Endothelial cell (in vitro differentiated cells): ENCODE measurements around the gene WDR54. TPM values are rescaled to one million over a fixed set of nuclear protein-coding genes. Genes with fewer than 3 reads are reported as not detected.

Experiments used
- DNase-seq: peaks from one replicate; pipeline ENCODE4 v3.0.0; 2021; ENCODE audit warnings: low spot score
- H3K27ac Mint-ChIP-seq: one replicate; pipeline ENCODE4 v1.8.0; 2021; ENCODE audit warnings: mixed read lengths, inconsistent platforms; ENCODE audit not compliant: unreplicated experiment
- H3K27me3 Mint-ChIP-seq: one replicate; pipeline ENCODE4 v1.8.0; 2021; ENCODE audit warnings: mild to moderate bottlenecking, moderate library complexity, mixed read lengths, inconsistent platforms; ENCODE audit not compliant: unreplicated experiment
- H3K36me3 Mint-ChIP-seq: one replicate; pipeline ENCODE4 v1.8.0; 2021; ENCODE audit warnings: mild to moderate bottlenecking, low read depth, mixed read lengths, inconsistent platforms; ENCODE audit not compliant: unreplicated experiment
- H3K4me1 Mint-ChIP-seq: one replicate; pipeline ENCODE4 v1.8.0; 2021; ENCODE audit warnings: mild to moderate bottlenecking, mixed read lengths, inconsistent platforms; ENCODE audit not compliant: unreplicated experiment
- H3K4me3 Mint-ChIP-seq: one replicate; pipeline ENCODE4 v1.8.0; 2021; ENCODE audit warnings: mild to moderate bottlenecking, mixed read lengths, inconsistent platforms; ENCODE audit not compliant: unreplicated experiment
- H3K9me3 Mint-ChIP-seq: one replicate; pipeline ENCODE4 v1.8.0; 2021; ENCODE audit warnings: mixed read lengths, inconsistent platforms; ENCODE audit not compliant: unreplicated experiment
- total RNA-seq: library from RNA; stranded (reverse); fragmentation: NEBNext Ultra II Directional; extraction: Animal tissue kit (Norgen Biotek cat#: 25700); gene quantifications from one replicate; pipeline ENCODE4 v1.2.1, GENCODE V29; 2021; ENCODE audit not compliant: unreplicated experiment
- TF ChIP-seq, protein P1 (sequence below): fragments of 200-600 bp; sonication (generic); IDR thresholded peaks from one replicate; pipeline ENCODE4 v1.5.0; 2021; ENCODE audit warnings: antibody characterized with exemption; ENCODE audit not compliant: unreplicated experiment

Gene WDR54
- total RNA-seq, 1 donor from 2014 or later, result 34.1 TPM

DNA sequence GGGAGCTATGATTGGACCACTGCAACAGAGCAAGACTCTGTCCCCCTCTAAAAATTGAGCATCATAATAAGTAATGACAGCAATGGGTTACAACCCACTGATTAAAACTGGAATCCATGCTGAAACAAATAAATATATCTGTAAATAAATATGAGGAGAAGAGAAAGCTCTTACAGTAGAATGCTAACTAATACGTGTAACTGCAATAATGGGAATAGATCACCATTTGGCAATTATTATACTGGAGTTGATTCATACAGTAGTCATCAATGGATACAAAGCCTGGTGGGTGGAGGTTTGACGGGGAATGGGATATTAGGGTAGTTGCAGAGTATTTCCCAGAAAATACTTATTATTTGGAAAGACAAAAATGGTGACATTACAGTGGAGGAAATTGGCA lies 27.2 kb downstream of the WDR54 start:
- Mint-ChIP-seq H3K4me3 (no peak overlapping the region), H3K36me3 (no peaks in the 10 kb centered on the region), H3K4me1 (peaks cover 20% of the 10 kb centered on the region), H3K9me3 (no peaks in the 10 kb centered on the region), H3K27ac (no peak overlapping the region), H3K27me3 (peaks cover 6% of the 10 kb centered on the region)
- TF ChIP-seq, protein P1, sequence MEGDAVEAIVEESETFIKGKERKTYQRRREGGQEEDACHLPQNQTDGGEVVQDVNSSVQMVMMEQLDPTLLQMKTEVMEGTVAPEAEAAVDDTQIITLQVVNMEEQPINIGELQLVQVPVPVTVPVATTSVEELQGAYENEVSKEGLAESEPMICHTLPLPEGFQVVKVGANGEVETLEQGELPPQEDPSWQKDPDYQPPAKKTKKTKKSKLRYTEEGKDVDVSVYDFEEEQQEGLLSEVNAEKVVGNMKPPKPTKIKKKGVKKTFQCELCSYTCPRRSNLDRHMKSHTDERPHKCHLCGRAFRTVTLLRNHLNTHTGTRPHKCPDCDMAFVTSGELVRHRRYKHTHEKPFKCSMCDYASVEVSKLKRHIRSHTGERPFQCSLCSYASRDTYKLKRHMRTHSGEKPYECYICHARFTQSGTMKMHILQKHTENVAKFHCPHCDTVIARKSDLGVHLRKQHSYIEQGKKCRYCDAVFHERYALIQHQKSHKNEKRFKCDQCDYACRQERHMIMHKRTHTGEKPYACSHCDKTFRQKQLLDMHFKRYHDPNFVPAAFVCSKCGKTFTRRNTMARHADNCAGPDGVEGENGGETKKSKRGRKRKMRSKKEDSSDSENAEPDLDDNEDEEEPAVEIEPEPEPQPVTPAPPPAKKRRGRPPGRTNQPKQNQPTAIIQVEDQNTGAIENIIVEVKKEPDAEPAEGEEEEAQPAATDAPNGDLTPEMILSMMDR, result no peak
- no peak for DNase-seq

DNA sequence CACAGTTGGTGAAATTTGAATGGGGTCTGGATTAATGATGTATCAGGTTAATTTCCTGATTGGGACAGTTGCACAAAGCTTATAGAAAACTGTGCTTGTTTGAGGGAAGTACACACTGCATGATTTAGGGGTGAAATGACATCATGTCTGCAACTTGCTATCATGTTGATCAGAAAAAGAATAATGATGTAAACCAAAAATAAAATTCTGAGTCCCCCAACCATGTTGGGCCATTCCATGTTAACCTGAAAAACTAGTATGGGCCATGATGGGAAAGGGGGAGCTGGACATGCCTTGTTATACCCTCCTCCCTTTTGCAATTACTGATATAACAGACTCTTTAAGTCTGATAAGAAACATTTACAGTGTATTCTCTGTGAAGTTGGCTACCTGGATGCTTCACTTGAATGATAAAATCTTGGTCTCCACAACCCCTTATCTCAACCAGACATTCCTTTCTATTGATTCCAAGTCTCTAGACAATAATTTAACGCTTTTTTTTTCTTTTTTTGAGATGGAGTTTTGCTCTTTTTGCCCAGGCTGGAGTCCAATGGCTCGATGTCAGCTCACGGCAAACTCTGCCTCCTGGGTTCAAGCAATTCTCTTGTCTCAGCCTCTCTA lies 29.1 kb downstream of the WDR54 start:
- no peak for DNase-seq
- H3K27me3 Mint-ChIP-seq, result peaks cover 2% of the 10 kb centered on the region
- H3K4me1 Mint-ChIP-seq, result peaks cover 15% of the 10 kb centered on the region
- H3K36me3 Mint-ChIP-seq, result peaks cover 5% of the 10 kb centered on the region
- H3K27ac Mint-ChIP-seq, result no peak overlapping the region
- H3K4me3 Mint-ChIP-seq, result no peak overlapping the region
- H3K9me3 Mint-ChIP-seq, result no peaks in the 10 kb centered on the region
- TF ChIP-seq, protein P1, result no peak

DNA sequence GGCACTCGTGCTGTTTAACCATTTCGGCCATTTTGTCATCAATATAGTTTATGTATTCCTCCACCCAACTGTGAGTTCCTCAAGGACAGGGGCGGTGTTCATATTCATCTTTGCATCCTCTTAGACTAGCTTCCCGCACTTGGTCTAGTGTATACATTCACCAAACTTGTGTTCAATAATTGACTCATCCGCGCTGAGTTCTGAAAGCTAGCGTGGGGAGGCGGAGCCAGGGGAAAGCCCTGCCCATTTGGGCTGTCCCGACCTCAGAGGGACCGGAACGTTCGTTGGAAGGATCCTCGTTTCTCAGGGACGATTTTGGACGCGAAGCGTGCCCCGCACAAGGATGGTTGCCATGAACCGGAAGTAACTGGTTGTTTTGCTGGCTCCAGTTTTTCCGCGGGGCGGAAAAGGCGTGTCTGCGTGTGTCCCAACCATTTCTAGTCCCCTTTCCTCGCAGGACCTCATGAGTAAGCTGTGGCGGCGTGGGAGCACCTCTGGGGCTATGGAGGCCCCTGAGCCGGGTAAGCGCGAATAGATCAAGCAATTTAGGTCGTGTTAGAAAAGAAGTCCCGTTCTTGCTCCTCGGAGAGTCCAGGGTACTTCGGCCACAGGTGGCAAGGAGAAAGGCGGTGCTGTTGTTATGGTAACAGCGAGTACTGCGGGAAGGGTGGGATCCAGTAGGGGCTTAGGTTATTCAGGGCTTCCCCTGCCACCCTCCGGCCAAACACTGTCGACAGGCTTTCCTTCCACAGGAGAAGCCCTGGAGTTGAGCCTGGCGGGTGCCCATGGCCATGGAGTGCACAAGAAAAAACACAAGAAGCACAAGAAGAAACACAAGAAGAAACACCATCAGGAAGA lies 33.4 kb downstream of the WDR54 start, which contains the start of gene INO80B:
TSS of gene INO80B (plus strand) at position 434 of the 858 bp plus-strand sequence. CDS start at position 464, 30 bp downstream.
- Mint-ChIP-seq H3K36me3 (peaks cover 5% of the 10 kb centered on the region), H3K4me3 (peak within 1 kb of the TSS; percentile 97), H3K27me3 (peaks cover 9% of the 10 kb centered on the region), H3K9me3 (no peaks in the 10 kb centered on the region), H3K4me1 (peaks cover 40% of the 10 kb centered on the region), H3K27ac (peak within 1 kb of the TSS; percentile 79)
- DNase-seq, result peak; percentile 94
- TF ChIP-seq, protein P1, result no peak

DNA sequence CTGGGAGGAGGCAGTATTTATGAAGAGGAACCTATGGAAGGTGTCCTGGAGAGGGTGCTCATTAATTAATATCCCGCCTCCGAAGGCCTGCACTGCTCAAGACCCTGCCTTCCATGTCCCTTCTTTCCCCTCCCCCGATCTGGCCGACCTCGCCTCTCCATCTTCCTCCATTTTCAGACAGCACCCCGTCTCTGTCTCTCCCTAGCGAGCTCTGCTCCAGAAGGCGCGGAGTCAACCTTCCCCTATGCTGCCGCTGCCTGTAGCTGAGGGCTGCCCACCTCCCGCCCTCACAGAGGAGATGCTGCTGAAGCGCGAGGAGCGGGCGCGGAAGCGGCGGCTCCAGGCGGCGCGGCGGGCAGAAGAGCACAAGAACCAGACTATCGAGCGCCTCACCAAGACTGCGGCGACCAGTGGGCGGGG lies 35.6 kb downstream of the WDR54 start:
- Mint-ChIP-seq H3K27ac (no peak overlapping the region), H3K4me3 (peak overlapping the region; percentile 75), H3K4me1 (peaks cover 42% of the 10 kb centered on the region), H3K36me3 (peaks cover 5% of the 10 kb centered on the region), H3K9me3 (no peaks in the 10 kb centered on the region), H3K27me3 (peaks cover 9% of the 10 kb centered on the region)
- DNase-seq, result no peak
- TF ChIP-seq, protein P1, result no peak
